Measurements from ENCODE around the gene DSCAM. TPM values are rescaled to one million over a fixed set of nuclear protein-coding genes. Genes with fewer than 3 reads are reported as not detected.

Gene DSCAM
- total and polyA plus RNA-seq, 2 donors (not counting 1 experiment from before 2014, with no cell fraction given) = not detected

DNA sequence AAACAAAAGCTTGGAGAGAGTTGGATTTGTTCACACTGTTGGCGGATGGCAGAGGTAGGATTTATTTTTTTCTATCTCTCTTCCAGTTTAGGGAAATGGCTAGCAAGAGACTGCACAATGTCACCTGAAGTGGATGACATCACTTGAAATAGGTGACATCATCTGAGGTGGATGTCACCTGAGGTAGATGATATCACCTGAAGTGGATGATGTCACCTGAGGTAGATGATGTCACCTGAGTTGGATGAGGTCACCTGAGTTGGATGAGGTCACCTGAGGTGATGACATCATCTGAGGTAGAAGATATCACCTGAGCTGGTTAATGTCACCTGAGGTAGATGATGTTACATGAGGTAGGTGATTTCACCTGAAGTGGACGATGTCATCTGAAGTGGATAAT is 413.4 kb downstream of the DSCAM start:
- H3K4me1 Mint-ChIP-seq = no peaks in the 10 kb centered on the region
- TF ChIP-seq EZH2 (IDR thresholded peaks at IDR 0.05; ENCODE audit: borderline replicate concordance, insufficient read depth, low read depth, low read length, poor library complexity, severe bottlenecking) = no peak
- TF ChIP-seq, protein P1, sequence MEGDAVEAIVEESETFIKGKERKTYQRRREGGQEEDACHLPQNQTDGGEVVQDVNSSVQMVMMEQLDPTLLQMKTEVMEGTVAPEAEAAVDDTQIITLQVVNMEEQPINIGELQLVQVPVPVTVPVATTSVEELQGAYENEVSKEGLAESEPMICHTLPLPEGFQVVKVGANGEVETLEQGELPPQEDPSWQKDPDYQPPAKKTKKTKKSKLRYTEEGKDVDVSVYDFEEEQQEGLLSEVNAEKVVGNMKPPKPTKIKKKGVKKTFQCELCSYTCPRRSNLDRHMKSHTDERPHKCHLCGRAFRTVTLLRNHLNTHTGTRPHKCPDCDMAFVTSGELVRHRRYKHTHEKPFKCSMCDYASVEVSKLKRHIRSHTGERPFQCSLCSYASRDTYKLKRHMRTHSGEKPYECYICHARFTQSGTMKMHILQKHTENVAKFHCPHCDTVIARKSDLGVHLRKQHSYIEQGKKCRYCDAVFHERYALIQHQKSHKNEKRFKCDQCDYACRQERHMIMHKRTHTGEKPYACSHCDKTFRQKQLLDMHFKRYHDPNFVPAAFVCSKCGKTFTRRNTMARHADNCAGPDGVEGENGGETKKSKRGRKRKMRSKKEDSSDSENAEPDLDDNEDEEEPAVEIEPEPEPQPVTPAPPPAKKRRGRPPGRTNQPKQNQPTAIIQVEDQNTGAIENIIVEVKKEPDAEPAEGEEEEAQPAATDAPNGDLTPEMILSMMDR (IDR thresholded peaks at IDR 0.05) = no peak
- DNase-seq (no peak), ATAC-seq (ENCODE audit: low read depth) (no peak)
- no peaks in the 10 kb centered on the region for H3K27me3 ChIP-seq (replicated peaks in 1 of 4; ENCODE audit: control extremely low read depth in 1 of 4, control insufficient read depth in 3 of 4, insufficient read depth in 4 of 4, low read length in 3 of 4)
- H3K4me1 ChIP-seq (ENCODE audit: control insufficient read depth in 2 of 2, insufficient read depth in 2 of 2, low read length in 2 of 2) = no peaks in the 10 kb centered on the region
- no peak overlapping the region for H3K4me2 ChIP-seq (replicated peaks; ENCODE audit: low read depth, low read length, poor library complexity, severe bottlenecking)
- H3K4me3 Mint-ChIP-seq = no peak overlapping the region
- no peak overlapping the region for H2AFZ ChIP-seq (ENCODE audit: insufficient read depth, low read depth, low read length, poor library complexity, severe bottlenecking)
- peaks cover 5% of the 10 kb centered on the region for H3K9me3 Mint-ChIP-seq (ENCODE audit: insufficient read depth)
- H4K20me1 ChIP-seq (ENCODE audit: control insufficient read depth, insufficient read depth, low read length, poor library complexity, severe bottlenecking) = no peaks in the 10 kb centered on the region
- no peak overlapping the region for H3K27ac Mint-ChIP-seq
- peaks cover 0 to 13% (median 0%) of the 10 kb centered on the region in 3 donors for H3K9me3 ChIP-seq (ENCODE audit: control extremely low read depth in 1 of 3, control insufficient read depth in 2 of 3, insufficient read depth in 1 of 3, low read length in 2 of 3)
- H3K9ac ChIP-seq (ENCODE audit: low read length) = no peak overlapping the region
- intact Hi-C loops (cut with micrococcal nuclease) = no loop called here
- H3K27me3 Mint-ChIP-seq = no peaks in the 10 kb centered on the region
- H3K36me3 ChIP-seq (replicated peaks in 1 of 2; ENCODE audit: control extremely low read depth in 1 of 2, control insufficient read depth in 1 of 2, extremely low read depth in 1 of 2, insufficient read depth in 2 of 2, low read length in 1 of 2) = no peaks in the 10 kb centered on the region
- CTCF ChIA-PET = no interaction called here
- POLR2A ChIA-PET = no interaction called here
- no peak overlapping the region for H3K4me3 ChIP-seq (ENCODE audit: control extremely low read depth in 1 of 5, extremely low read depth in 1 of 5, insufficient read depth in 1 of 5, low read depth in 2 of 5, low read length in 4 of 5)
- no peaks in the 10 kb centered on the region for H3K79me2 ChIP-seq (ENCODE audit: control insufficient read depth, insufficient read depth, low read length)
- 94% methylated on average over 2 of the region's 2 CpGs for whole genome bisulfite sequencing (ENCODE audit: insufficient coverage)
- H3K27ac ChIP-seq (ENCODE audit: low read length in 2 of 2) = no peak overlapping the region

DNA sequence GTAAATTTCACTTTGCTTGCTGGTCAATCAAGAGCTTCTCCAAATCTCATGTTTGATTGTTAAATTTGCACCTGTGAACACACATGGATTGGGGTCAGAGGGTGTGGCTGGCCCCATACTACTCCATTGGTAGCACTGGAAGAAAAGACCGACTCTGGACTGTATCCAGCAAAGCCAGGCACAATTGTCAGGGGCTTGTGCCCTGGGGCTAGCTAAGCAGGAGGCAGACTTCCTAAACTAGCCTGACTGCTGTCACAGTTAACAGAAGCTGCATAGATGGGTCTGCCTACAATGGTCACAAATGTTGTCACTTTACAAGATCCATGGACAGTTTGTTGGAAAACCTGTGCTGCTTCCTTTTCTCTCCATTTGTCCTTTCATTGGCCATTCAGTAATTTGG is 421.0 kb downstream of the DSCAM start:
- Mint-ChIP-seq H3K4me1 (no peaks in the 10 kb centered on the region), H3K27me3 (no peaks in the 10 kb centered on the region), H3K27ac (no peak overlapping the region), H3K9me3 (ENCODE audit: insufficient read depth) (peaks cover 1% of the 10 kb centered on the region), H3K4me3 (no peak overlapping the region)
- no peak overlapping the region for H3K4me2 ChIP-seq (replicated peaks; ENCODE audit: low read depth, low read length, poor library complexity, severe bottlenecking)
- H3K27ac ChIP-seq (ENCODE audit: low read length in 2 of 2) = no peak overlapping the region
- ATAC-seq (ENCODE audit: low read depth) = no peak
- no peaks in the 10 kb centered on the region for H3K27me3 ChIP-seq (replicated peaks in 1 of 4; ENCODE audit: control extremely low read depth in 1 of 4, control insufficient read depth in 3 of 4, insufficient read depth in 4 of 4, low read length in 3 of 4)
- no peak overlapping the region for H2AFZ ChIP-seq (ENCODE audit: insufficient read depth, low read depth, low read length, poor library complexity, severe bottlenecking)
- H3K36me3 ChIP-seq (replicated peaks in 1 of 2; ENCODE audit: control extremely low read depth in 1 of 2, control insufficient read depth in 1 of 2, extremely low read depth in 1 of 2, insufficient read depth in 2 of 2, low read length in 1 of 2) = no peaks in the 10 kb centered on the region
- no peak for DNase-seq
- H3K79me2 ChIP-seq (ENCODE audit: control insufficient read depth, insufficient read depth, low read length) = no peaks in the 10 kb centered on the region
- H3K9me3 ChIP-seq (ENCODE audit: control extremely low read depth in 1 of 3, control insufficient read depth in 2 of 3, insufficient read depth in 1 of 3, low read length in 2 of 3) = peaks cover 0 to 7% (median 0%) of the 10 kb centered on the region in 3 donors
- intact Hi-C loops (cut with micrococcal nuclease) = no loop called here
- no peak overlapping the region for H3K4me3 ChIP-seq (ENCODE audit: control extremely low read depth in 1 of 5, extremely low read depth in 1 of 5, insufficient read depth in 1 of 5, low read depth in 2 of 5, low read length in 4 of 5)
- H4K20me1 ChIP-seq (ENCODE audit: control insufficient read depth, insufficient read depth, low read length, poor library complexity, severe bottlenecking) = no peaks in the 10 kb centered on the region
- WGBS (ENCODE audit: insufficient coverage) = 100% methylated on average over 1 of the region's 1 CpG
- H3K4me1 ChIP-seq (ENCODE audit: control insufficient read depth in 2 of 2, insufficient read depth in 2 of 2, low read length in 2 of 2) = no peaks in the 10 kb centered on the region
- TF ChIP-seq, protein P1 (IDR thresholded peaks at IDR 0.05) = no peak
- no peak overlapping the region for H3K9ac ChIP-seq (ENCODE audit: low read length)
- ChIA-PET POLR2A (no interaction called here), CTCF (no interaction called here)
